DND-41 (cell line): ENCODE measurements around the gene ADI1.

ENCODE experiments used
- ATAC-seq: fragments of 200-7000 bp; cut with Tn5 transposase; 3 replicates; pipeline ENCODE4 v1.9.1; 2021; ENCODE audit warnings: low read depth; ENCODE audit not compliant: insufficient read depth
- DNase-seq: peaks from one replicate; pipeline ENCODE4 v3.0.0-alpha.2; 2020
- H2AFZ ChIP-seq: 2 replicates; pipeline ENCODE4 v1.6.0; 2012; ENCODE audit warnings: low read depth, low read length
- H3K27ac ChIP-seq: 2 replicates; pipeline ENCODE4 v1.5.1; 2012; ENCODE audit warnings: low read length, inconsistent platforms
- H3K27me3 ChIP-seq: fragments of 200-600 bp; sonication (generic); 2 replicates; pipeline ENCODE4 v1.6.0; 2012; ENCODE audit warnings: low read length, mild to moderate bottlenecking, inconsistent platforms; ENCODE audit not compliant: insufficient read depth, poor library complexity
- H3K36me3 ChIP-seq: 2 replicates; pipeline ENCODE4 v1.5.1; 2012; ENCODE audit warnings: low read length, inconsistent platforms; ENCODE audit not compliant: insufficient read depth
- H3K4me1 ChIP-seq: 2 replicates; pipeline ENCODE4 v1.5.1; 2012; ENCODE audit warnings: mild to moderate bottlenecking, low read length; ENCODE audit not compliant: insufficient read depth
- H3K4me2 ChIP-seq: 2 replicates; pipeline ENCODE4 v1.6.0; 2012; ENCODE audit warnings: mild to moderate bottlenecking, moderate library complexity, low read length, inconsistent platforms; ENCODE audit not compliant: insufficient read depth
- H3K4me3 ChIP-seq, 2 experiments: fragments of 200-600 bp in 1 of 2; shearing (Covaris generic) in 1 of 2; 2 replicates each; pipeline ENCODE4 v1.5.1; 2012 to 2016; ENCODE audit warnings: inconsistent platforms in 2 of 2, low read length in 2 of 2, mild to moderate bottlenecking in 2 of 2, low read depth in 1 of 2, moderate library complexity in 1 of 2
- H3K79me2 ChIP-seq: 2 replicates; pipeline ENCODE4 v1.6.0; 2012; ENCODE audit warnings: low read length, inconsistent platforms; ENCODE audit not compliant: insufficient read depth
- H3K9ac ChIP-seq: 2 replicates; pipeline ENCODE4 v1.6.0; 2012; ENCODE audit warnings: low read depth, mild to moderate bottlenecking, inconsistent platforms, low read length, moderate library complexity
- H3K9me3 ChIP-seq: 2 replicates; pipeline ENCODE4 v1.5.1; 2012; ENCODE audit warnings: low read length, moderate library complexity, mild to moderate bottlenecking, inconsistent platforms; ENCODE audit not compliant: insufficient read depth, severe bottlenecking
- H4K20me1 ChIP-seq: 2 replicates; pipeline ENCODE4 v1.6.0; 2012; ENCODE audit warnings: low read length; ENCODE audit not compliant: insufficient read depth
- EZH2 ChIP-seq: IDR thresholded peaks from 3 replicates; pipeline ENCODE4 v1.6.1; 2012; ENCODE audit warnings: borderline replicate concordance, low read depth, mild to moderate bottlenecking, moderate library complexity, low read length, inconsistent platforms; ENCODE audit not compliant: severe bottlenecking
- TF ChIP-seq, protein P1 (sequence below): IDR thresholded peaks from 2 replicates; pipeline ENCODE4 v1.5.1; 2012; ENCODE audit warnings: borderline replicate concordance, low read length, moderate library complexity, mild to moderate bottlenecking; ENCODE audit not compliant: poor library complexity, severe bottlenecking; ENCODE audit errors: extremely low read depth

Gene ADI1

DNA sequence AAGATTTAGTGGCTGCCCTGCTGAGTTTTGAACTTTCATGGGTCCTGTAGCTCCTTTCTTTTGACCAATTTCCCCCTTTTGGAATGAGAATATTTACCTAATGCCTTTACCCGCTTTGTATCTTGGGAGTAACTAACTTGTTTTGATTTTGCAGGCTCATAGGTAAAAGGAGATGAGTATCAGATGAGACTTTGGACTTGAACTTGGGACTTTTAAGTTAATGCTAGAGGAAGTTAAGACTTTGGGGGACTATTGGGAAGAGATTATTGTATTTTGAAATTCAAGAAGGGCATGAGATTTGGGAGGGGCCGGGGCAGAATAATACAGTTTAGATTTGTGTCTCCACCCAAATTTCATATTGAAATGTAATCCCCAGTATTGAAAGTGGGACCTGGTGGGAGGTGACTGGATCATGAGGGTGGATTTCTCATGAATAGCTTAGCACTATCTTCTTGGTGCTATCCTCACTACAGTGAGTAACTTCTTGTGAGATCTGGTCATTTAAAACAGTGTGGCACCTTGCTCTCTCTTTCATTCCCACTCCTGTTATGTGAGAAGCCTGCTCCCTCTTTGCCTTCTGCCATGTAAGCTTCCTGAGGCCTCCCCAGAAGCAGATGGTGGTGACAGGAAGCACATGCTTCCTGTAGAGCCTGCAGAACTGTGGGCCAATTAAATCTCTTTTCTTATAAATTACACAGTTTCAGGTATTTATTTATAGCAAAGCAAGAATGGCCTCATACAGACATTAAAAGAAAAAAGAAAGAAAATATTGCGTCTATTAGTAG lies 6.1 kb downstream of the ADI1 start:
- H2AFZ ChIP-seq, result no peak overlapping the region
- DNase-seq, result no peak
- no peak overlapping the region for H3K4me2 ChIP-seq
- peaks cover 49% of the 10 kb centered on the region for H3K36me3 ChIP-seq
- no peak overlapping the region for H3K4me3 ChIP-seq
- no peak overlapping the region for H3K9ac ChIP-seq
- no peaks in the 10 kb centered on the region for H3K27me3 ChIP-seq
- H3K4me1 ChIP-seq, result peaks cover 12% of the 10 kb centered on the region; the same call in 1 of the 2 replicates
- H3K9me3 ChIP-seq, result peaks cover 4% of the 10 kb centered on the region
- no peak overlapping the region for H3K27ac ChIP-seq
- ATAC-seq, result no peak
- no peak for TF ChIP-seq EZH2
- TF ChIP-seq, protein P1, sequence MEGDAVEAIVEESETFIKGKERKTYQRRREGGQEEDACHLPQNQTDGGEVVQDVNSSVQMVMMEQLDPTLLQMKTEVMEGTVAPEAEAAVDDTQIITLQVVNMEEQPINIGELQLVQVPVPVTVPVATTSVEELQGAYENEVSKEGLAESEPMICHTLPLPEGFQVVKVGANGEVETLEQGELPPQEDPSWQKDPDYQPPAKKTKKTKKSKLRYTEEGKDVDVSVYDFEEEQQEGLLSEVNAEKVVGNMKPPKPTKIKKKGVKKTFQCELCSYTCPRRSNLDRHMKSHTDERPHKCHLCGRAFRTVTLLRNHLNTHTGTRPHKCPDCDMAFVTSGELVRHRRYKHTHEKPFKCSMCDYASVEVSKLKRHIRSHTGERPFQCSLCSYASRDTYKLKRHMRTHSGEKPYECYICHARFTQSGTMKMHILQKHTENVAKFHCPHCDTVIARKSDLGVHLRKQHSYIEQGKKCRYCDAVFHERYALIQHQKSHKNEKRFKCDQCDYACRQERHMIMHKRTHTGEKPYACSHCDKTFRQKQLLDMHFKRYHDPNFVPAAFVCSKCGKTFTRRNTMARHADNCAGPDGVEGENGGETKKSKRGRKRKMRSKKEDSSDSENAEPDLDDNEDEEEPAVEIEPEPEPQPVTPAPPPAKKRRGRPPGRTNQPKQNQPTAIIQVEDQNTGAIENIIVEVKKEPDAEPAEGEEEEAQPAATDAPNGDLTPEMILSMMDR, result no peak
- H4K20me1 ChIP-seq, result no peaks in the 10 kb centered on the region
- H3K79me2 ChIP-seq, result peaks cover 21% of the 10 kb centered on the region

DNA sequence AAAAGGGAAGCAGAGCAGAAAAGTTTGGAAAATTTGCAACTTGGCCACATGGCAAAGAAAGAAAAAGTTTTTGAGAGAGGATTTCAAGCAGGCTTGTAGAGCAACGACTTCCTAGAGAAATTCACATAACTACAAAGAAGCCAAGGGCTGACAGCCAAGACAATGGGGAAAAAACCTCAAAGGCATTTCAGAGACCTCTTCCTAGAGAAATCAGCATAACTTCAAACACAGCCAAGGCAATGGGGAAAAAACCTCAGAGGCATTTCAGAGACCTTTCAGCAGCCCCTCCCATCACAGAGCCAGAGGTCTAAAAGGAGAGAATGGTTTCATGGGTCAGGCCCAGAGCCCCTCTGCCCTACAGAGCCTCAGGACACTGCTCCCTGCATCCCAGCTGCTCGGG lies 7.2 kb downstream of the ADI1 start:
- H2AFZ ChIP-seq, result no peak overlapping the region

DNA sequence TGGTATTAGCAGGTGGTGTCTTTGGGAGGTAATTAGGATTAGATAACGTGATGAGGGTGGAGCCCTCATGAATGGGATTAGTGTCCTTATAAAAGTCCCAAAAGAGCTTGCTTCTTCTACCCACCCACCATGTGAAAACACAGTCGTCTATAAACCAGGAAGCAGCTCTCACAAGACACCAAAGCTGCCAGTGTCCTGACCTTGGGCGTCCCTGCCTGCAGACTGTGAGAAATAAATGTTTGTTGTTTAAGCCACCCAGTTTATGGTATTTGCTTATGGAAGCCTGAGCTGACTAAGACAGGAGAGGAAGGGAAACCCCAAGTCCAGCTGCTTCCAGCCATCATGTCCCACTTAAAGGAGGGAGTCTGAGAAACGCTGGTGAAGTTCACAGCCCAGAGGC lies 13.6 kb downstream of the ADI1 start:
- Histone ChIP-seq H3K4me2 (no peak overlapping the region), H3K9ac (no peak overlapping the region), H3K79me2 (peaks cover 12% of the 10 kb centered on the region), H3K27ac (no peak overlapping the region), H3K9me3 (peaks cover 4% of the 10 kb centered on the region), H4K20me1 (no peaks in the 10 kb centered on the region), H2AFZ (no peak overlapping the region), H3K4me3 (no peak overlapping the region), H3K4me1 (no peaks in the 10 kb centered on the region), H3K36me3 (peaks cover 52% of the 10 kb centered on the region), H3K27me3 (no peaks in the 10 kb centered on the region)
- DNase-seq (no peak), ATAC-seq (no peak)
- TF ChIP-seq EZH2, result no peak
- TF ChIP-seq, protein P1, result no peak

More for the DNA sequence above, 7.2 kb downstream of the ADI1 start:
- Histone ChIP-seq H3K27me3 (no peaks in the 10 kb centered on the region), H3K9ac (no peak overlapping the region), H3K79me2 (peaks cover 9% of the 10 kb centered on the region), H3K27ac (no peak overlapping the region), H3K36me3 (peaks cover 45% of the 10 kb centered on the region), H3K4me3 (no peak overlapping the region), H3K4me2 (no peak overlapping the region), H4K20me1 (no peaks in the 10 kb centered on the region), H3K4me1 (peaks cover 1% of the 10 kb centered on the region; the same call in 1 of the 2 replicates), H3K9me3 (peaks cover 4% of the 10 kb centered on the region)
- ATAC-seq (no peak), DNase-seq (no peak)
- no peak for TF ChIP-seq EZH2
- TF ChIP-seq, protein P1, result no peak
